AG09309 (cell line): ENCODE results near the gene MIS18BP1.

ENCODE experiments used
- DNase-seq: peaks from one replicate; pipeline ENCODE4 v3.0.0-alpha.2; 2010; ENCODE audit warnings: low read depth
- H3K4me3 ChIP-seq: 2 replicates; pipeline ENCODE4 v1.5.1; 2011; ENCODE audit warnings: mild to moderate bottlenecking, low read depth, low read length, moderate library complexity; ENCODE audit not compliant: control insufficient read depth
- CTCF ChIP-seq: IDR thresholded peaks from 2 replicates; pipeline ENCODE4 v1.5.1; 2011; ENCODE audit warnings: mild to moderate bottlenecking, low read depth, low read length, inconsistent platforms; ENCODE audit not compliant: insufficient read depth, control insufficient read depth; ENCODE audit errors: missing control alignments

Gene MIS18BP1

GRCh38 chr14:45247427-45247826 lies 5.6 kb downstream of the MIS18BP1 start:
- no peak for TF ChIP-seq CTCF
- H3K4me3 ChIP-seq: no peak overlapping the region
- no peak for DNase-seq

- DNase-seq: no peak
- H3K4me3 ChIP-seq: no peak overlapping the region
These were observed 6.3 kb downstream of the MIS18BP1 start for GRCh38 chr14:45246691-45247090.

DNA sequence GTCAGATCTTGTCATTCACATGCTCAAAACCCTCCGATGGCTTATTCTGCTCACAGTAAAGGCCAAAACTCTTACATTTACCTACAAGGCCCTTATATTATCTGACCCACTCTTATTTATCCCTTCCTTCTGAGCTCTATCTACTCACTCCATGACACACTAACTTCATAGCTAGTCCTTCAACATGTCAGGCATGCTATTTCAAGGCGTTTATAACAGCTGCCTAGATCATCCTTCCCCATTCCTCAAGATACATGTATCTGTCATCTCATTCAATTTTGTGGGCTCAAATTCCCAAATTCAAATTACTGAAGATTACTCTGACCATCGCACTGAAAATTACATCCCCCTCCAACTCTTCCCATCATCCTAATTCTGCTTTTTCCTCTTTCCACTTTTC lies 6.9 kb downstream of the MIS18BP1 start:
- no peak overlapping the region for H3K4me3 ChIP-seq
- no peak for TF ChIP-seq CTCF
- DNase-seq: no peak

More at GRCh38 chr14:45246691-45247090, 6.3 kb downstream of the MIS18BP1 start:
- no peak for TF ChIP-seq CTCF

DNA sequence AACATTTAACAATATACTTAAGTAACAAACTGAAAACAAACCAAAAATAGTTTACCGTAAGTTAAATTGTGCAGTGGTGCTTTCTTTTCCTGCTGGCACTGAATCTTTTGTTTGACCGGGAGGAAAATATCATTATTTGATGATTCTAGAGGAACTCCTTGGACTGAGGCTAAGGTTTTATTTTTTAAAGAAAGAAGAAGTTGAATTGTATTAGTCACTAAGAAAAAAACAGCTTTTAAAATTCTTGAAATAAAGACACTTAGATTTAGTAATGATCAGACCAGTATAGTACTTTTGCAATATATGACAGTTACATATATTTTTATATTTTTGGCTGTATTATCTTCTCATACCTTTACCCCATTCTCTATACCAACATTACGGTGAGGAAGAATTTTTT lies 10.3 kb downstream of the MIS18BP1 start:
- H3K4me3 ChIP-seq: no peak overlapping the region
- TF ChIP-seq CTCF: no peak
- DNase-seq: no peak

DNA sequence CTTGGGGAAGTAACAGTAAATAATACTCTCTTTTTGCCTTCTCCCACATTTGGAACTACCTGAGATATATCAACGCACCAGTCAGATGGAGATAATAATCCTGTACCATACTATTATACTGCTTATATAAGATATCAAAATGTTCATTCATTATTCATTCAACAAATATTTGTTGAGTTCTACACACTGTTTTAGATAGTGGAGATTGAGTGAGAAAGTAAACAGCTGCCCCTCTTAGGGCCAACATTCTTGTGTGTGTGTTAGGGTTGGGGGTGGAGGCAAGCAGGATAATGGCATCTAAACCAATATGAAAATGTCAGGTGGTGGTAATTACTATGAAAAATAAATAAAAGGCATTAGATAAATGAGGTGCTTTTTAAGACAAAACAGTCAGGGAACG lies 14.0 kb downstream of the MIS18BP1 start:
- H3K4me3 ChIP-seq: no peak overlapping the region
- no peak for TF ChIP-seq CTCF
- DNase-seq: no peak

DNA sequence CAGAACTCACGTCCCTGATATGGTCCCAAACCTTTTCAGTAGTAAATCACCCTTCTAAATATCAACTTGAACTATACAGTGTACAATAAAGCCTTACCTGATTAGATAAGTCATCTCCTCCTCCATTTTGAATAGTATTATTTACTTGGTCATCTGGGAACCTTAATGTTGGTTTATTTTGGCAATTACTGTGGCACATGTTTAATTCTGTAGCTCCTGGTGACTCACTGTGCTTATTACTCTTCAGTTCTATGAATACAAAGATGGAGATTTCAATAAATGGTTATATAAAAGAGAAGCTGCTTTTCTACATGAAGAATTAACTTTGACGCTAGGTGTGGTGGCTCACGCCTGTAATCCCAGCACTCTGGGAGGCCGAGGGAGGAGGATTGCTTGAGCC lies 25.4 kb downstream of the MIS18BP1 start:
- H3K4me3 ChIP-seq: no peak overlapping the region
- TF ChIP-seq CTCF: no peak

More for the DNA sequence above, 25.4 kb downstream of the MIS18BP1 start:
- DNase-seq: no peak
